Medulla oblongata (tissue), 1 donor: ENCODE data around the gene MPI.

Experiments used
- DNase-seq: peaks from one replicate; pipeline ENCODE4 v3.0.0-alpha.2; 2015; ENCODE audit errors: extremely low spot score

The MPI gene, protein sequence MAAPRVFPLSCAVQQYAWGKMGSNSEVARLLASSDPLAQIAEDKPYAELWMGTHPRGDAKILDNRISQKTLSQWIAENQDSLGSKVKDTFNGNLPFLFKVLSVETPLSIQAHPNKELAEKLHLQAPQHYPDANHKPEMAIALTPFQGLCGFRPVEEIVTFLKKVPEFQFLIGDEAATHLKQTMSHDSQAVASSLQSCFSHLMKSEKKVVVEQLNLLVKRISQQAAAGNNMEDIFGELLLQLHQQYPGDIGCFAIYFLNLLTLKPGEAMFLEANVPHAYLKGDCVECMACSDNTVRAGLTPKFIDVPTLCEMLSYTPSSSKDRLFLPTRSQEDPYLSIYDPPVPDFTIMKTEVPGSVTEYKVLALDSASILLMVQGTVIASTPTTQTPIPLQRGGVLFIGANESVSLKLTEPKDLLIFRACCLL

DNA sequence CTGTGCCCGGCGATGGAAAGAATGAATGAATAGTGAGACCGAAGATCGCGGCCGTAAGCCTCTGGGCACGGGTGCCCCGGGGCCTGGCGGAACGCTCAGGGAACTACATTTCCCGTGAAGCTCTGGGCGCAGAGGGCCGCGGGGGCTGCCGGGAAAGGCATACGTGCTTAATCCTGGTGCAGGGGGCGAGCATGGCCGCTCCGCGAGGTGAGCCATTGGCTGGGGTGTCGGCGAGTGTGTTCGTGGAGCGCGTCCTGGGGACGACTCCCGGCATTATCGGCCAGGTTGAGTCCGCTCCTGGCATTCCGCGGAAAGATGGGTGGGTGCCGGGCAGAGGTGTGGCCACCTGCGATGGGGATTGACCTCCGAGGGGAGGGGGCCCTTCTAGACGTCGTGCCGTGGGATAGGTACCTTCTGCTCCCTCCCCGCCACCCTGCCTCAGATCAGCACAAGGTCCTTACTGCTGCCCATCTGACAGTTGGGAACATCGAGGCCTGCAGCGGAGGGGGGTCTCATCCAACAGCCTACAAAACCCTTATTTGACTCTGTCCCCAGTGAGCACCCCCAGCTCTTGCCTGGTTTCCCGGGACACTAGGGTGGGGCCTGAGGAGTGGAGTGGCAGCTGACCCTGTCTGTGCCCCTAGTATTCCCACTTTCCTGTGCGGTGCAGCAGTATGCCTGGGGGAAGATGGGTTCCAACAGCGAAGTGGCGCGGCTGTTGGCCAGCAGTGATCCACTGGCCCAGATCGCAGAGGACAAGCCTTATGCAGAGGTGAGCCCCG is at the start of gene MPI:
TSS of gene MPI (plus strand) at position 160 of the 782 bp plus-strand sequence. CDS start at position 192, 32 bp downstream.
- DNase-seq, result peak; percentile 92

DNA sequence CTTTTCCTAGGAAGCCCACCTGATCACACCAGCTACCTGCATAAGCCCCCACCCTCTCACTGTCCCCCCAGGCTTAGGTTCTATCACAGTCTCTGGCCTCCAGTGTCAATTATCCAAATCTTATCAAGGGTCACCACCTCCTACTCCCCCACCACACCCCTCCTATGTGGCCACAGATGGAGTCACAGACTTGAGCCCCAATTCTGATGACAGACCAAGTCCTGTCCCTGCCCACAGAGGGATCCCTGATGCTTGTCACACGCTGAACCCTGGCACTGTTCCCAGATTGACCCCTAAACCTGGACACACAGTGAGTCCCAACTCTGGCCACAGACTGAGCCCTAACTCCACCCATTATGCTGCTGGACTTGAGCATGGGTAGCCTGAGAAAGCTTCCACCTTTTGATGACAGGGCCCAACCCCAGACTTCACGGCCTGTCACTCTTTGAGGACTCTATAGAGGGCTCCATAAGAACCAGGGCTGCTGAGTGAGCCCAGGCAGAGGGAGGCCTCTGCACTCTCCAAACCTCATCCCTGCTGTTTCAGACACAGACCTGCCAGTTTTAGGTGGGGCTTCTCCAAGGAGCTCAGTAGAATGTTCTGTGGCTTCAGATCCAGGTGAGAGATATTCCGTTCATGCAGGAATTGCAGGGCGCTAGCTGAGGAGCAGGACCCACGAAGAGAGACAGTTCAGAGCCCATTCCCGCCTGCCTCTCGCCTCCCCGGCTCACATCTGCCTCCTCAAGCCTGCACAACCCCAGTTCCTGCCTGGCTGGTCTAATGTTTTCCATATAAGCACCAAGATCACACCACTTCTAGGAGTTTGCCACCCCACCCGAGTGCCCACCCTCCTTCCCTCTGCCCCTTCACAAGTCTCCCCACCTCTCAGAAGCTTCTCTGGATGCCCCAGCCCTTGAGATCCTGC is 48.7 kb upstream of the MPI start:
- no peak for DNase-seq

DNA sequence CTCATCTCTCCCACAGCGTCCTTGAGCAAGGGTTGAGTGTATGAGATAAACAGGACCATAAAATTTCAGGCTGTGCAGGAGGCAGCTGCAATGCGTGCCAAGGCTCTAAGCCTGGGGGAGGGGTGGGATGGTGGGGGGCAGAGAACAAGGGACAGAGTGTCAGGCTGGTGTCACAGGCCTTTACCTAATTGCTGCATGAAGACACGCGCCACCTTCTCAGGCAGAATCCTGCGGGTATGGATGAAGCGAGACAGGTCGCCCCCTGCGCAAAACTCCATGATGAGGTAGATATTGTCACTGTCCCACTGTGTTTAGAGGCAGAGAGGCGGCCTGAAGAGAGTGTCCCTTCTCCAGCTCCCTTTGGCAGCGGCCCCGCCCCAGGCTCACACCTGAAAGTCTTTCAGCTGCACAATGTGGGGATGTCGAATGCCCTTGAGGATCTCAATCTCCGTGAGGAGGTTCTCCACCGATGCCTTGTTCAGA is 47.9 kb upstream of the MPI start:
- DNase-seq, result no peak

DNA sequence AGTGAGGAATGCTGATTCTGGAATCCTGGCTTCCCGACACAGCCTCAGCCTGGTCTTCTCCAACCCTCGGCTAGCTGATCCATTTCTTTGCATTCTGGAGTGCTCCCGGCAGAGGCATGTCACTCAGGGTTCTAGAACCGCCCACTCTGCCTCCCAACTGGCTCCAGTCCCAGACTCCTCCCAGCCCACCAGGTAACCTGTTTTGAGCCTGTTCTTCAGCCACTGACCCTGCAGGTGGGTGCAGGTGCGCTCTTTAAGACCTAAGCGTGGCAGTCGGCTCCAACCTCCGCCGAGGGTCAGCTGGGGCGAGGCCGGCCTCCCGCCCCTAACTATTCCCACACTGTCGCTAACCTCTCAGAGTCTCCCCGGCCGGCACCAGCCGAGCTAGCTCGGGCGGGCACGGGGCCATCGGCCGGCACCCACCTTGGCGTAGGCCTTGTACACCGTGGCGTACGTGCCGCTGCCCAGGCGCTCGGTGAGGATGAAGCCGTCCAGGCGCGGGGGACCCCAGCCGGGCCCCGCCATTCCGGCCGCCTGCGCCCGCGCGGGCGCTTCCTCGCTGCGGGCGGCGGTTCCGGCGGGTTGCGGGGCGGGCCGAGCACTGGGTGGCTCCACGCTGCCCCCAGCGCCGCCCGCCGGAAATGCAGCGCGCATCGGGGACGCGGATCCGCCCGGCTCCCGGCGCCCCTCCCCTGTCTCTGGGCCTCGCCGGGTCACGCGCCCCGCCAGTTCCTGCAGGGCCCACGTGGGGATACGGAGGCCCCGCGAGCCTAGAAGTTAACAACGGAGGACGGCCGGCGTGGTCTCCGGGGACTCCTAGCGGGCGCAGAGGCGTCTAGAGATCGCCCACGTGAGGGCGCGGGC is 47.0 kb upstream of the MPI start, which contains the start of gene ULK3:
TSS of gene ULK3 (minus strand) at position 576 of the 864 bp plus-strand sequence. CDS start at position 525, 51 bp downstream.
- peak; percentile 95 for DNase-seq

DNA sequence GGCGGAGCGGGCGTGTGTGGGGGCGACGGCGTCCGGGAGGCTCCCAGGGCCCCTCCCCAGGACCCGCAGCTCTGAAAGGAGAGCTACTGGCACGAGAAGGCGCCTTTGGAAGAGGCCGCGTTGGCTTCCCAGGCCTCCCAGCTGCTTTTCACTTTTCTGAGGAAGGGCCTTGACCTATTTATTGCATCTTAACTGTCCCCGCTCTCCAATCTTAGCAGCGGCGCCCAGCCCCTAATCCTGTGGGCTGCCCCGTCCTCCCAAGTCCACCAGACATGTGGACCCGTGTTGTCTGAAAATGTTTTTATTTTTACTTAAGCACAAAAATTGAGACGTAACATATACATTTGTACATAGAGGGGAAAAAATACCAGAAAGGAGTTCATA is 46.4 kb upstream of the MPI start:
- no peak for DNase-seq

DNA sequence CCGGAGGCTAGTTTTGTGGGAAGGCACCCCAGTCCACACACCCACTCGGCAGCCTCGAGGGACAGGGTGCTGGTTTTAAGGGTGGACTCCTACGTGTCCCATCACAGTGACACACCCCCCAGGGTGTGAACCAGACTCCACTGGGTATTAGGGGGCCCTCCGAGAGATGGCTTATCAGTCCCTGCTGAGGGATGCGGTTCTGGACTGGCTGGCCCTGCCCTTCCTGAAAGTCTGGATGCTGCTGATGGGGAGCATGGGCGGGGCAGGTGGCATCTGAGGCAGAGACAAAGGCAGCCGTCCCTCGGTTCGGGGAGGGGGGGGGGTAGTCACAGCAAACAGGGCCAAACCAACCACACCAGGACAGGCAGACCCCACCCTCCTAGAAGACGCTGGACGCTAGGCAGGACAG is 45.9 kb upstream of the MPI start:
- DNase-seq, result no peak

DNA sequence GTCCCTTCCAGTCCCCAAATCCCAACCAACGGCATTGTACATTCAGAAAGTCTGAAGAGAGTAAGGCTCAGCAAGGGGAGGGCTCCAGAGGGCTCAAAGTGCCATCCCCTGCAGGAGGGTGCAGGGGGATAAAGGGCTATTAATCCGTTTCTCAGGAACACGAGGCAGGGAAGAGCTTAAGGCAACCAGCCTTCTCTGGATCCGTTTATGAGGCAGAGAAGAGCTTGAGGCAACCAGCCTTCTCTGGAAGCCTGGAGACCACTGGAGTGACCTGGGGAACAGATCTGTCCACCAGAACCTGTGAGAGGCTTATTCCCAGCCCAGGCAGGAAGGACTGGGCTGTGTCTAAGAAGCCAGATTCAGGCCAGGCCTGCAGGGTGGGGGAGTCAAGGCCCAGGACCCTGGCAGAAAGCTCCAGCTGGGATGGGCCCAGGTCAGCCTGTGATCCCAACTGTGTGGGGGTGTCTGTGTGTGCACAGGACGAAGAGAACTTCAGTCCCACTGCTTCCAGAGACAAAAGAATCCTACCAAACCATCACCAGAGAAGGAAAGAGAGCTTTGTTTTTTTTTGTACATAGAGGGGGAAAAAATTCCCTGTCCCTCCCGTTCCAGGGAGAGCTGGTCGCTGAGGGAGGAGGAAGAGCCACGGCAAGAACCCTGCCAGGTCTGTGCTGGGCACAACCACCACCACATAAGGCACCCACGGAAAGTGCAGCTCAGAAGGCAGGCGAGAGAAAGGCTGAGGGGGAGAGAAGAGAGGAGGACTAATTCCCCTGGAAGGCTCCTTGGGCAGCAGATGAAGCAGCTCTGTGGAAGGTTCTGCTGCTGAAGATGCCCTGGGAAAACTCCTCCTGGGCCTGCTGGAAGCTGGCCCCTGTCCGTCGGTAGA is 45.3 kb upstream of the MPI start:
- DNase-seq, result no peak

DNA sequence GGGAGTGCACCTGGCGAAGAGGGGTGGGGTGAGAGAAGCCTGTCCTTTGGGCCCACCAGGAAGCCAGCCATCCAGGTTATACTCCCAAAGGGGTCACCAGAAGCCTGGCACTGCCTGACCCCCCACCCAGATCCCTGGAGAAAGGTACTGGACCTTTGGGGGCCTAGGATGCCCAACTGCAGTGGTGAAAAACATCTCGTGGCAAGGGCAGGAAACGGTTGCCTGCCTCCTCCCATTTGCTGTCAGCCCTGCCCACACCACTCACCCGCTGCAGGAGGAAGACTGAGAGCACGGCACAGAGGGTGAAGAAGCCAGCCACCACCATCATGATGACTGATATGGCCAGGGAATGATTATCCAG is 44.7 kb upstream of the MPI start:
- no peak for DNase-seq

DNA sequence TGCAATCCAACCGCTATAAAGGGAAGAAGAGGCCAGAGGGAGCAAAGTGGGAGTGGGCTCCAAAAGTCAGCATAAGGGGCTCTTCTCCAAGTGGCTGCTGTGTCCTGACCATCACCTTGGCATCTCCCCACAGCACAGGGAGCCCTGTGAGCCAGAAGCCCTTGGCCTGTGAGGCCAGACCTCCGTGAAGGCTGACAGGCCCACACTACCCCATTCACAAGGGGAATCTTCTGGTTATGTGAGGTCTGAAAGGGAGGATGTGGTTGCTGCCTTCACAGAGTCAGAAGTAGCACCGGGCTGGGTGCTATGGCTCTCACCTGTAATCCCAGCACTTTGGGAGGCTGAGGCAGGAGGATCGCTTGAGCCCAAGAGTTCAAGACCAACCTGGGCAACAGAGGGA is 44.3 kb upstream of the MPI start:
- DNase-seq, result no peak

DNA sequence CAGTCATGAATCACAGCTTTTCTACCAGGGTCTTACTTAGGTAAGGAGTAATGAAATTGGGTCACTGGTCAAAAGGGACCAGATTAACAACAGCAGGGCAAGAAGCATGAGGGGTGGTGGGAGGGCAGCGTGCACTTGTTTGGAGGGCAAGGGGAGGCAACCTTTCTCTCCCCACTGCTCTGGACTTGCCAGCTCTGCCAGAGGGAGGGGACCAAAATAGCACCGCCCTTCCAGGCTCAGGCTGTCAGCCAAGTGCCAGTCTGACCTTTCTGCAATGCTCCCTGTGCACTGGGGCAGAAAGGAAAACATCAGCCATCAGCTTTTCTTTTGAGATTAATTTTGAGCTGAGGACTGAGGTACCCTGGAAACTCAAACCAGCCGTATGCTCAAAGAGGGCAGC is 42.4 kb upstream of the MPI start:
- DNase-seq, result peak; percentile 47

DNA sequence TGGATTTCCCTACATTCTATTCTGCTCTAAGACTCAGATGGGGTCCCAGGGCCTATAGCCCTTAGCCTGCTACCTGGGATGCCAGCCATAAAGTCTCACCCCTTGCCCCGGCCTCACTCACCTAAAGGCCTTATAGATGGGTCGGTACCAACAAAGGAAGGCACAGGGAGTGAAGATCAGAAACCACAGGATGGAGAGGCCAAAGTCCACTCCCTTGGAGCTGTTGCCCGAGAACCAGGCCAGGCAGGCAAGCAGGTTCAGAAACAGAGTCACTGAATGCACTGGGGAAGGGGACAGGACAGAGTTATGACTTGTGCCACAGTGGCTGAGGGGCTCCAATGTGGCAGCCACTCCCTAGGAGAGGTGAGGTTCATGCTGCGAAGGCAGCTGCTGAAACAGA is 39.4 kb upstream of the MPI start:
- DNase-seq, result no peak

DNA sequence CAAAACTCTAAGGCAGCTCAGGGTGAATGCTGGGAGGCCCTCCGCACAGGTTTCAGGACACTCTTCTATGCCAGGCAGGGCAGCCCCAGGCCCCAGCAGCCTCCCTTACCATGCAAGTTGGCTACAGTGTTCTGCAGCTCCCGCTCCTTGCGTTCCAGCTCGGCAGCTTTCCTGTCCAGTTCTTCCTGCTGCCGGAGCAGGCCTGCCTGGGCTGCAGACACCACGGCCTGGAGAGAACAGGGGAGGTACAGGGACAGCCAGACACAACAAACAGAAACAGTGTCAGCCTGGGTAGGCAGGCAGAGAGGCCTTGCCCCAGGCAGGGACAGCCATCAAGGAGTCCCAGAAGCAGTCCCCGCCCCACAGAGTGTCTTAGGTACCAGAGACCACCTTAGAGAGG is 37.9 kb upstream of the MPI start:
- no peak for DNase-seq

DNA sequence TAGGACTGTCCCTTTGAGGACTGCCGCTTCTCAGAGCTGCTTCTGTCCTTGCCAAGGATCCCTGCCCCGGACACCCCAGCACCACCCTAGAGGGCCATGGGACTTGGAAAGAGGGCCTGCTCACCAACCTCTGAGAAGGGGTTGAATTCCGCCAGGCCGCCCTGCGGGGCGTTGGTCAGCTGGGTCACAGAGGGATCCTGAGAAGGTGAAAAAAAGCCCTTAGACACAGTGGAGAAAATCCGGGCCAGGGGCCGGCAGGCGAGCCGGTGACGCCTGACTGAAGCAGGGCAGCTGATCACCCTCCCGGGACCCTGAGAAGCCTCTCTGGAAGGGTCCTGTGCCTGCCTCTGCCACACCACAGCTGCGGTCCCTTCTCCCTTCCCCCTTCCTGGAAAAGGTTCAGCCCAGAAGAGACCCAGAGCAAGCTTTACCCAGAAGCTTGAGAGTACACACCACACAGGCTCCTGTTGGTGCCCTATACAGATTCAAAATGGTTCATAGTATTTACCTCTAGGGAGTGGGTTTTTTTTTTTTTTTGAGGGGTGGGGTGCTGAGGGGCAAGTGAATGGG is 35.3 kb upstream of the MPI start:
- DNase-seq, result no peak

DNA sequence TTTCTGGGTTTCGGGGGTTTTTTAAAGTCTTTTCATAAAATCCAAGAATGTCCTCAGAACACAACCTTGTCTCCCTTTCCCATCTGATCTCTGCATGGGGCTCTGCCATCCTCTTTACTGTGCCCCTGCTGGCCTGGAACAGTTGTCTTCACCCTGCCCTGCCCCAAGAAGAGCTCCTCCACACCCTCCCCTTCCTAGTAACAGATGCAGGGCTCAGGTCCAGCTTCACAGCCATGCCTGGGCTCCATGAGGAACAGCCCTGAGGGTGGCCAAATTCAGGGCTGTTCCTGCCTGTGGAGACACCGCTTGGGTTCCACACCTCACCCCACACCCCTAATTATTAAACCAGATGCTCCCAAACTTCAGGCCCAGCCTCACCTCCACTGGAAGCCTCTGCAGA is 34.0 kb upstream of the MPI start:
- DNase-seq, result no peak

DNA sequence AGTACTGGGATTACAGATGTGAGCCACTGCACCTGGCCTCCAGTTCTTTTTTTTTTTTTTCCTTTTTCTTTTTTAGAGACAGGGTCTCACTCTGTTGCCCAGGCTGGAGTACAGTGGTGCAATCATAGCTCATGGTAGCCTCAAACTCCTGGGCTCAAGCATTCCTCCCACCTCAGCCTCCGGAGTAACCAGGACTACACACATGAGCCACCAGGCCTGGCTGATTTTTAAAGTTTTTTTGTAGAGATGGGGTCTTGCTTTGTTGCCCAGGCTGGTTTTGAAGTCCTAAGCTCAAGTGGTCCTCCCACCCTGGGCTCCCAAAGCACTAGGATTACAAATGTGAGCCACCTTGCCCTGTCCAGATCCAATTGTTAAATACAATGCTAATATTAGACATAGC is 33.3 kb upstream of the MPI start:
- DNase-seq, result no peak

DNA sequence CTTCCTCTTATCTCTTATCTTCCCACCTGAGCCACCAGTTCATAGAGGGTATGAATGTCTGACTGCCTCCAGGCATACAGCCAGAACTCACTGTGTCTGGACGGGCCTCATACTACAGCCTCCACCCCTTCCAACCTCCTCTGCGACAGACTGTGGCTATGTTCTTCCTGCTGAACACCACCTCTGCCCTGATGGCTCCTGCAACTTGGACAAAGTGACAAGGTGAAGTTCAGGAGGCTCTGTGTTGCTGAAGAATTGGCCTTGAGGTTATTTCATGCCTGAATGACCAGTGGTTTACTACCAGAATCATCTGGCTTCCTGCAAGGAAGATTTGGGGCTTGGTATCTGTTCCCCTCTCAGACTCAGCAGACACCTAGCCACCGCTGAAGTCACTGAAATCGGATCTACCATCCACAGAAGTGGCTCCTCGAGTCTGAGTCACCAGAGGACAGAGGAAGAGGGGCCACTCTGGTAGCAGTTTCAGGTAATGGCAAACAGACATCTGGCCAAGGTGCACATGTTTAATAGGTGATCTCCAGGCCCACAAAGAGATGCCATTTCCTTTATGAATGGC is 32.7 kb upstream of the MPI start:
- no peak for DNase-seq

DNA sequence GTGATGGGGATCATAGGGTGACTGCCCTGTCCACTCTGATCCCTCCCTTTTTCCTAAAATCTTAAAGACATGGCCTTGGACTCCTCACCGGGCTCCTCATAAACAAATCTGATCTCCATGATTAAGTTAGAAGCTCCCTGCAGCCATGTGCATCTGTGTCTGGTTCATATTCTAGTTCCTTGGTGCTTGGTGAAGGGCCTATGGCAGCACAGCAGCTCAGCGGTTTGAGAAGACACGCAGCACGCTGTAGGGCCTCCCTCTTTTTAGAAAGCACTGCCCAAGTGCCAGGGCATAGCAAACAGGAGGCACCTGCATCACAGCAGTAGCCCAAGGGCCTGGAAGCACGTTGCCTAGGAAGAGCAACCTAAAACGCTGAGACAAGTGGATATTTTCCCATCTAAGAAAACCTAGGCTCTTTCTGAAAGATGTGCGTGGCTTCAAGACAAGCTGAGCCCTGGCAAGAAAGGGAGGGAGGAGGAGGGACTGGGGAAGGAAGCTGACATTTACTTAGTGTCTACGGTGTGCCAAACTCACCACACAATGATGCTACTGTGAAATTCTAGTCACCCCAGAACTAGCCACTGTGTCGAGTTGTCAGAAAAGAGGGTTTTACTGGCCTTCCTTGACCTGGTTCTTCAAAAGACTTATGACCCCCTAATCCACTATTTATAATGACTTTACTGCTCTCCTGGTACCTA is 32.0 kb upstream of the MPI start:
- DNase-seq, result peak; percentile 52

DNA sequence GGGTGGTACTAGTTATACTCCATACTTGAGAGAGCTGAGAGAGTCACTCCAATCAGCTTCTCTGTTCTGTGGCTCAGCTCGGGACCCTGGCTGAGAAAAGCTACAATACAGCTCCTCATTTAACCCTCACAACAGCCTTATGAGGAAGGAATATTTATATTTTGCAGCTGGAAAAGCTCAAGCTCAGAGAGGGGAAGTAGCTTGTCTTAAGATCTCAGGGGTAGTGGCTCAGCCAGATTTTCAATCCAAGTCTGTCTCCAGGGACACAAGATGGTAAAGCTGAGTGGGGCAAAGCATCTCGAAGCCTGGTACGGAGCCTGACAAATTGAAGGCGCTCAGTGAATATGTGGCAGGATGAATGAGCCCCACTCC is 31.5 kb upstream of the MPI start:
- peak; percentile 43 for DNase-seq
